ENCODE measurements around the gene GRWD1. TPM values are rescaled to one million over a fixed set of nuclear protein-coding genes. Genes with fewer than 3 reads are reported as not detected.

GRWD1 gene
- polyA plus RNA-seq, 3 donors: 29.1 to 31.9 (median 31.6) TPM

DNA sequence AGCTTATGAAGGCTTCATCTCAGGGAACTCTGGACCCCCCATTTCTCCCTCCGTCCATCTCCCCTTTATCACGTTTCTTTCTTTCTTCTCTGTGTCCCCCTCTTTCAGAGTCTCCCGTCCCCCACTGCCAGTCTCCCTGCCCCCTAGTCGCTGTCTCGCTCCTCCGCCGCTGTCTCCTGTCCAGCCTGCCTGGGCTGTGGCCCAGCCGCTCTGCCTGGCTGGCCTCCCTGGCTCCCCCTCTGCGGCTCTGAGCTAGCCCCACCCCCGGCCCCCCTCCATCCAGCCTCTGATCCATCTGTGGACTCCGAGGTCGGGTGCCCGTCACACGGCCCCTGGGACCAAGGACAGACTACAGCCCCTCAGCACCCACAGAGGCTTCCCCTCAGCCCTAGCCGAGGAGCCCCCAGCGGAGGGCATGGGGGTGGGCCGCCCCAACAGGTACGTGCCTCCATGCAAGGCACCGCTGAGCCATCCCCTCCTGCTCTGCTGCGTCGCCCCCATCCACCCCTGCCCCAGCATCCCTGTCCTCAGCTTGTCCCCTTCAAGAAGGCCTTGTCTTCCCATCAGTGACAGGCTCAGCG, 8.5 kb downstream of the GRWD1 start:
- no peak for DNase-seq

DNA sequence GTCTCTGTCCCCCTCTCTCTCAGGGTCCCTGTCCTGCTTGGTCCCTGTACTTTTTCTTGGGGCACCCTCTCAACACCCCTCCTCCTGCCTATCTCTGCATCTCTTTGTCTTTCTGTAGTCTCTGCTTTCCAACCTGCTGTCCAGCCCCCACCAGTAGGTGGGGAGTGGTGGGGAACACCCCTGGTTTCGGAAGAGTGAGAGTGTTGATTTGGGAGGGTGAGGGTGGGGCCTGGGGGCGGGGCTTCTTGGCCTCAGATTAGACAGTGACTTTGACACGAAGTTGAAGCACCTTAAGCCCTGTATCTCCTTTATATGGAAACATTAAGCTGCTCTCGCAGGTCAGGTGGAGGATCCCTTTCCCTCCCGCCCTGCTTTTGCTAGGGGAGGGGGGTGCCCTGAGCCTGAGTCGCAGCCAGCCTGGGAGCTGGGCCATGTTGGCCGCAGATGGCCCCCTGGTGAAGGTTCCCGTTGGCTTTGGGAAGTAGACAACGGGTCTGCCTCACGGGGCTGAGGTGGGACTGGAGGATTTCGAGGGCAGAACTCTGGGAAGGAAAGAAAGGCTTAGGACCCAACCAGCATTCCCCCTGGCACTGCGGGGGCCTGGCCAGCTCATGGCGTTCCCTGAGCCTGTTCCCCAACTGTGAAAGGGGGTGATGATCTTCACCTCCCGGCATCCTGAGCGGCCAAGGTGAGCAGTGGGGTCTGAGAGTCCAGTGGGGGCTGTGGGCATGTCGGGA, 9.6 kb downstream of the GRWD1 start, which contains the start of gene KCNJ14:
Gene KCNJ14, plus strand, starts transcription at position 404 of the 737 bp plus-strand sequence. CDS start 6,151 bp downstream, outside the sequence.
- DNase-seq: no peak

GRCh38 chr19:48455908-48456562, 10.3 kb downstream of the GRWD1 start:
- DNase-seq: no peak

DNA sequence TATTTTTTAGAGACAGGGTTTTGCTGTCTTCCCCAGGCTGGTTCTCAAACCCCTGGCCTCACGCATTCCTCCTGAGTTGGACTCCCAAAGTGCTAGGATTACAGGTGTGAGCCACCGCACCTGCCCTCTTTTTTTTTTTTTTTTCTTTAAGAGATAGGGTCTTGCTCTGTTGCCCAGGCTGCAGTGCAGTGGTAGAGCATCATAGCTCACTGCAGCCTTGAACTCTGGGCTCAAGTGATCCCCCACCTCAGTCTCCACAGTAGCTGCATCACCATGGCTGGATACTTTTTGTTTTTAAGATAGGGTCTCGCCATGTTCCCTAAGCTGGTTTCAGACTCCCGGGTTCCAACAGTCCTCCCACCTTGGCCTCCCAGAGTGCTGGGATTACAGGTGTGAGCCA, 11.1 kb downstream of the GRWD1 start:
- no peak for DNase-seq

DNA sequence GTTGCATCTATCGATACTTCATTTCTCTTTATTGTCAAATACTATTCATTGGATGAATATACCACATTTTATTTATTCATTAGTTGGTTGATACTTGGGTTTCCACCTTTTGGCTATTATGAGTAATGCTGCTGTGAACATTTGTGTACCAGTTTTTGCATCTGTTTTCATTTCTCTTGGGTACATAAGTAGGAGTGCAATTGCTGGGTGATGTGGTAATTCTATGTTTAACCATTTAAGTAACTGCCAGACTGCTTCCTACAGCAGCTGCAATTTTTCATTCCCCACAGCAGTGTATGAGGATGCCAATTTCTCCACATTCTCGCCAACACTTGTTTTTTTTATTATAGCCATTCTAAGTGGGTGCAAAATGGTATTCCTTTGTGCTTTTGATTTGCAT, 12.2 kb downstream of the GRWD1 start:
- DNase-seq: no peak

DNA sequence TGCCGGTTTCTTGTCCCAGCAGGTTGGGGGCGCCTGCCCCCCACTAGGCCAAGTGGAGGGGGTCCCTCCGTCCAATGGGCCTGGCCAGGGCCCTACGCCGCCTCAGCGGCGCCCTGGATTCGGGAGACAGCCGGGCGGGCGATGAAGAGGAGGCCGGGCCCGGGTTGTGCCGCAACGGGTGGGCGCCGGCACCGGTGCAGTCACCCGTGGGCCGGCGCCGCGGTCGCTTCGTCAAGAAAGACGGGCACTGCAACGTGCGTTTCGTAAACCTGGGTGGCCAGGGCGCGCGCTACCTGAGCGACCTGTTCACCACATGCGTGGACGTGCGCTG, 15.8 kb downstream of the GRWD1 start:
- no peak for DNase-seq

DNA sequence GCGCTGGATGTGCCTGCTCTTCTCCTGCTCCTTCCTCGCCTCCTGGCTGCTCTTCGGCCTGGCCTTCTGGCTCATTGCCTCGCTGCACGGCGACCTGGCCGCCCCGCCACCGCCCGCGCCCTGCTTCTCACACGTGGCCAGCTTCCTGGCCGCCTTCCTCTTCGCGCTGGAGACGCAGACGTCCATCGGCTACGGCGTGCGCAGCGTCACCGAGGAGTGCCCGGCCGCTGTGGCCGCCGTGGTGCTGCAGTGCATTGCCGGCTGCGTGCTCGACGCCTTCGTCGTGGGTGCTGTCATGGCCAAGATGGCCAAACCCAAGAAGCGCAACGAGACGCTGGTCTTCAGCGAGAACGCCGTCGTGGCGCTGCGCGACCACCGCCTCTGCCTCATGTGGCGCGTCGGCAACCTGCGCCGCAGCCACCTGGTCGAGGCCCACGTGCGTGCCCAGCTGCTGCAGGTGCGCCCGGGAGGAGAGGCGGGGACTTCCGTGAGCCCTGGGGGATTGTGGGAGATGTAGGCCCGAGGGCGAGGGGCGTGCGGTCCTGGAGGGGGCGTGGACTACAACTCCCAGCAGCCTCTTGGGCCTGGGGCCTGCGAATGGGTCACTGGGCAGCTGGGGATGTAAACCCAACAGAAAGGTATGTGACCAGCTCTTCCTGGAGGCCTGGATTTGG, 16.3 kb downstream of the GRWD1 start:
- no peak for DNase-seq

- DNase-seq: no peak
Measured at GRCh38 chr19:48465215-48465614, 19.4 kb downstream of the GRWD1 start.

DNA sequence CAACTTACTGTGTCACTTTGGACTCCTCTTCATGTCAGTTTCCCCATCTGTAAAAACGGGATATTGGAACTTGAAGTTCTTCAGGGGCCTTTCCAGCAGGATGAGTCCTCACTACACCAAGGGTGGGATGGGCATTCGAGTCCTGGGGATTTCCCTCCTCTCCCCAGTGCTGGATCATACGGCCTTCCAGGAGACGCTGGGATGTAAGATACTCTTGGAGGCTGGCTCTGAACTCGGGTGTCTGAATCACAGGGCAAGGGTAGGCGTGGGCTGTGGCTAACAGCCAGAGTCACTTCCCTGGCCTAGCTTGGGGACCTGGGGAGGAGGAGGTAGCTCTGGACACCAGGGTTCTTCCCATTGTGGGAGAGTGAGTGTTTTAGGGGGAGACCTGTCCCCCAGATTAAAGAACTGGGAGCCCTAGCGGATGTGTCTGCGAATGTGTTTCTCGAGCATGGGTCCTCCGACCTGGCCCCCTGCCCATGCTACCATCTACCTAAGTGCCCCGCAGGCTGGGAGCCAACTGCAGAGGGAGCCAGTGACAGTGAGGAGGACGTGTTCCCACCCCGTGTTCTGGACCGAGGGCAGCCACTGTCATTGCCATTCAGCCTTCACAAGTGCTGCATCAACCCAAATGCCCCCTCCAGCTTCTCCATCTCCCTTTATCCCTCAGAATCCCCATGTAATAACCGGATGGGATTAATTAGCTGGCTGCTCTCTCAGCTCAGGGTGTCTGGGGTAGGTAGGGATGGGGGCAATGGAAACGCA, 21.0 kb downstream of the GRWD1 start:
- no peak for DNase-seq

- peak; percentile 100 for DNase-seq
Measured at GRCh38 chr19:48468772-48469288, 23.0 kb downstream of the GRWD1 start.

DNA sequence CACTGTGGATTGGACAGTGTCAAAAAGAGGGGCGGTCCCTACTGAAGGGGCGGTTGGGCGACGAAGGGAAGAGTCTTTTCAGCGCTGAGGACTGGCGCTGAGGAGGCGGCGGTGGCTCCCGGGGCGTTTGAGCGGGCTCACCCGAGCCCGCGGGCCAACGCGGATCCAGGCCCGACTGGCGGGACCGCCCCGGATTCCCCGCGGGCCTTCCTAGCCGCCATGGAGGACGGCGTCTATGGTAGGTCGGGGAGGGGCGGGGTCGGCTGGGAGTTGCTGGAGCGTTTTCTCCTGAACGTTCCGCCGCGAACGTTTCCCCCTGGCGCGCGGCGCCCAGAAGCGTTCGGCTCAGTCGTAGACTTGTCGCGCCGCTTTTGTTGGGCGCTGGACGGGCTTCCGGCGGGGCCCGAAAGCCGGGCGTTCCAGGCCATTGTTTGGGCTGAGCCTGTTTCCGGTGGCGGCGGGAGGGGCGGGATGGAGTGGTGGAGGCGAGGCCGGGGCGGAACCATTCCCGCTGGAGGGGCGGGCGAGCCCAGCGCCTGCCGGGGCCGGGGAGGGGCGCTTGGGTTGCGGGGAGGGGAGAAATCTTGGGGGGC, 23.6 kb downstream of the GRWD1 start, which contains the start of gene CYTH2:
Gene CYTH2, plus strand, starts transcription at position 81 of the 593 bp plus-strand sequence. Its CDS starts 139 bp downstream, at position 220.
- DNase-seq: peak; percentile 75

- no peak for DNase-seq
Measured at GRCh38 chr19:48469934-48470680, 24.3 kb downstream of the GRWD1 start.

DNA sequence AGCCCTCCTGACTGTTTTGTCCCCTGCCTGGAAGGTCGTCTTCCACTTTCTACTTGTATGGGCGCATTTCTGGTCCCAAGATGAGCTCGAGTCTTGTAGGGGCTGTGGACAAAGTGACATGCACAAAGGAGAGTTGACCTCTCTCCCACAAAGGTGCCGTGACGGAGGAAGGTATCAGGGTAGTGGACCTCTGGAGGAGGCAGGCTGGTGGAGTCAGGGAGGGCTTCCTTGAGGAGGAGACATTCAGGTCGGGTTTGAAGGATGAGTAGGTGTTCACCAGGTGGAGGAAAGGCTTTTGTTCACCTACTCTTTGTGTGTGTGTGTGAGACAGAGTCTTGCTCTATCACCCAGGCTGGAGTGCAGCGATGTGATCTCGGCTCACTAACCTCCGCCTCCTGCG, 25.1 kb downstream of the GRWD1 start:
- DNase-seq: no peak

DNA sequence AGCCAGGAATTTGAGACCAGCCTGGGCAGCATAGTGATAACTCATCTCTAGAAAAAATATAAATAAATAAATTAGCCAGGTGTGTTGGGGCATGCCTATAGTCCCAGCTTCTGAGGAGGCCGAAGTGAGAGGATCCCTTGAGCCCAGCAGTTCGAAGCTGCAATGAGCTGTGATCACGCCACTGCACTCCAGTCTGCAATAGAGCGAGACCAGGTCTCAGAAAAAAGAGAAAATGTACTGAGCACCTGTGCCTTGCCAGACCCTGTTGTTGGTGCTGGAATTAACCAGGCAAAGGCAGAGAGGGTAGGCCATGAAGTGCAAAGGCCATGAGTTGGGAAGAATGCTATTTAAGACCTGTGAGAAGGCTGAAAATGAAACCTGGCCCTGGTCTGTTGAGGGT, 26.1 kb downstream of the GRWD1 start:
- no peak for DNase-seq

GRCh38 chr19:48473161-48473966, 27.6 kb downstream of the GRWD1 start:
- no peak for DNase-seq

DNA sequence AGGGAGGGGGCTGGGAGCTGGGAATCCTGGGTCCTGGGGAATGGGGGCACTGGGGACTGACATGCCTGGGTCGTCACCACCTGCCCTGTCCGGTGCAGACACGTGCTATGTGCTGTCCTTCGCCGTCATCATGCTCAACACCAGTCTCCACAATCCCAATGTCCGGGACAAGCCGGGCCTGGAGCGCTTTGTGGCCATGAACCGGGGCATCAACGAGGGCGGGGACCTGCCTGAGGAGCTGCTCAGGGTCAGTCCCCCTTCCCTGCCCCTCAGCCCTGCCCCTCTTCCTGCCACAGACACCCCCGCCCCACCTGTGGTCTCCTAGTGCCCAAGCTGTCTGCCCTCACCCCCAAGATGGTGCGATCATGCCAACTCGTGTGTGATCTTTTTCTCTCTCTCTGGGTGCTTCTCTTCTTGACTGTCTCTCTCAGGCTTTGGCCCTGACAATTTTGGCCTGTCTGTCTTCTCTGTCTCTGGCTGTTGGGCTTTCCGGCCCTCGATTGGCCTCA, 28.4 kb downstream of the GRWD1 start:
- DNase-seq: no peak

GRCh38 chr19:48475369-48476068, 29.7 kb downstream of the GRWD1 start:
- DNase-seq: no peak

DNA sequence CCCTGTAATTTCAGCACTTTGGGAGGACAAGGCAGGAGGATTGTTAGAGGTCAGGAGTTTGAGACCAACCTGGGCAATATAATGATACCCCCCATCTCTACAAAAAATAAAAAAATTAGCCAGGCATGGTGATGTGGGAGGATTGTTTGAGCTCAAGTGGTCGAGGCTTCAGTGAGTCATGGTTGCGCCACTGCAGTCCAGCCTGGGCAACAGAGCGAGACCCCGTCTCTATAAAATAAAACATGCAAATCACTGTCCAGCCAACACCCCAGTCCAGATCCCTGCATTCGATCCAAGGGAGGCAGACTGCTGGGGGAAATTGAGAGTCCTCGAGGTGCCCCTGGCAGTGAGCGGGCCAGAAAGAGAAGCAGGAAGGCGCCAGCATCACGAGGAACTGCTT, 30.4 kb downstream of the GRWD1 start:
- DNase-seq: no peak
